Endothelial cell (in vitro differentiated cells): ENCODE results near the gene WHRN. TPM values are rescaled to one million over a fixed set of nuclear protein-coding genes. Genes with fewer than 3 reads are reported as not detected.

Experiments
- DNase-seq: peaks from one replicate; pipeline ENCODE4 v3.0.0; 2021; ENCODE audit warnings: low spot score
- H3K27ac Mint-ChIP-seq: one replicate; pipeline ENCODE4 v1.8.0; 2021; ENCODE audit warnings: mixed read lengths, inconsistent platforms; ENCODE audit not compliant: unreplicated experiment
- H3K27me3 Mint-ChIP-seq: one replicate; pipeline ENCODE4 v1.8.0; 2021; ENCODE audit warnings: mild to moderate bottlenecking, moderate library complexity, mixed read lengths, inconsistent platforms; ENCODE audit not compliant: unreplicated experiment
- H3K36me3 Mint-ChIP-seq: one replicate; pipeline ENCODE4 v1.8.0; 2021; ENCODE audit warnings: mild to moderate bottlenecking, low read depth, mixed read lengths, inconsistent platforms; ENCODE audit not compliant: unreplicated experiment
- H3K4me1 Mint-ChIP-seq: one replicate; pipeline ENCODE4 v1.8.0; 2021; ENCODE audit warnings: mild to moderate bottlenecking, mixed read lengths, inconsistent platforms; ENCODE audit not compliant: unreplicated experiment
- H3K4me3 Mint-ChIP-seq: one replicate; pipeline ENCODE4 v1.8.0; 2021; ENCODE audit warnings: mild to moderate bottlenecking, mixed read lengths, inconsistent platforms; ENCODE audit not compliant: unreplicated experiment
- H3K9me3 Mint-ChIP-seq: one replicate; pipeline ENCODE4 v1.8.0; 2021; ENCODE audit warnings: mixed read lengths, inconsistent platforms; ENCODE audit not compliant: unreplicated experiment
- long read RNA-seq: library from polyadenylated mRNA; unstranded; transcript quantifications from one replicate; pipeline ENCODE4 v2.0.0, GENCODE V29; 2020; ENCODE audit not compliant: unreplicated experiment
- total RNA-seq: library from RNA; stranded (reverse); fragmentation: NEBNext Ultra II Directional; extraction: Animal tissue kit (Norgen Biotek cat#: 25700); gene quantifications from one replicate; pipeline ENCODE4 v1.2.1, GENCODE V29; 2021; ENCODE audit not compliant: unreplicated experiment
- TF ChIP-seq, protein P1 (sequence below): fragments of 200-600 bp; sonication (generic); IDR thresholded peaks from one replicate; pipeline ENCODE4 v1.5.0; 2021; ENCODE audit warnings: antibody characterized with exemption; ENCODE audit not compliant: unreplicated experiment

Gene WHRN
- 4.1 TPM for total RNA-seq
- long read RNA-seq = 0 reads

- no peaks in the 10 kb centered on the region for H3K9me3 Mint-ChIP-seq
- peak; percentile 97 for DNase-seq
- peak within 1 kb of the TSS; percentile 92 for H3K27ac Mint-ChIP-seq
- TF ChIP-seq, protein P1, sequence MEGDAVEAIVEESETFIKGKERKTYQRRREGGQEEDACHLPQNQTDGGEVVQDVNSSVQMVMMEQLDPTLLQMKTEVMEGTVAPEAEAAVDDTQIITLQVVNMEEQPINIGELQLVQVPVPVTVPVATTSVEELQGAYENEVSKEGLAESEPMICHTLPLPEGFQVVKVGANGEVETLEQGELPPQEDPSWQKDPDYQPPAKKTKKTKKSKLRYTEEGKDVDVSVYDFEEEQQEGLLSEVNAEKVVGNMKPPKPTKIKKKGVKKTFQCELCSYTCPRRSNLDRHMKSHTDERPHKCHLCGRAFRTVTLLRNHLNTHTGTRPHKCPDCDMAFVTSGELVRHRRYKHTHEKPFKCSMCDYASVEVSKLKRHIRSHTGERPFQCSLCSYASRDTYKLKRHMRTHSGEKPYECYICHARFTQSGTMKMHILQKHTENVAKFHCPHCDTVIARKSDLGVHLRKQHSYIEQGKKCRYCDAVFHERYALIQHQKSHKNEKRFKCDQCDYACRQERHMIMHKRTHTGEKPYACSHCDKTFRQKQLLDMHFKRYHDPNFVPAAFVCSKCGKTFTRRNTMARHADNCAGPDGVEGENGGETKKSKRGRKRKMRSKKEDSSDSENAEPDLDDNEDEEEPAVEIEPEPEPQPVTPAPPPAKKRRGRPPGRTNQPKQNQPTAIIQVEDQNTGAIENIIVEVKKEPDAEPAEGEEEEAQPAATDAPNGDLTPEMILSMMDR = no peak
- peak within 1 kb of the TSS; percentile 92 for H3K4me3 Mint-ChIP-seq
- H3K4me1 Mint-ChIP-seq = no peaks in the 10 kb centered on the region
- peaks cover 20% of the 10 kb centered on the region for H3K27me3 Mint-ChIP-seq
- peaks cover 5% of the 10 kb centered on the region for H3K36me3 Mint-ChIP-seq
Measured at GRCh38 chr9:114505187-114506081, at the start of gene WHRN. WHRN (minus strand) TSS chr9:114505473; CDS start chr9:114504801, 672 bp downstream.

GRCh38 chr9:114553202-114553601 lies 47.9 kb upstream of the WHRN start:
- TF ChIP-seq, protein P1 = no peak
- no peaks in the 10 kb centered on the region for H3K4me1 Mint-ChIP-seq
- no peaks in the 10 kb centered on the region for H3K9me3 Mint-ChIP-seq
- H3K27me3 Mint-ChIP-seq = peaks cover 3% of the 10 kb centered on the region
- no peak for DNase-seq
- H3K27ac Mint-ChIP-seq = no peak overlapping the region
- no peak overlapping the region for H3K4me3 Mint-ChIP-seq
- H3K36me3 Mint-ChIP-seq = no peaks in the 10 kb centered on the region

DNA sequence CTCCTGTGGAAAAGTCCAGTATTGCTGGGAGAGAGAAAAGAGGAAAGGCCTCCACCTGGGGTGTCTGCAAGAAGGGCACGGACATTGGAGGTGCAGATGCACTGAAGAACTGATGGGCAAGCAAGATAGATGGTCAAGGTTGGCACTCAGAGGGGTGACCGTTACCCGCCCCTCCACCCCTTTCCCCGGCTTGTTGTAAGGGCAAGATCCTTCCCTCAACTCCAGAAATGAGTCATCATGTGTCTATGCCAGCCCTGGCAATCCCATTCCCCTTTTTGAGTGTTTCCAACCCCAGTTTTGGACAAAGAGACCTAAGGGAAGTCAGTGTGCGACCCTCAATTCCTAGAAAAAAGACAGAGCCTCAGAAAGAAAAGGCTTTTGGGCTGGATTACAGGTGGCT lies 47.4 kb upstream of the WHRN start:
- Mint-ChIP-seq H3K27me3 (peaks cover 3% of the 10 kb centered on the region), H3K36me3 (no peaks in the 10 kb centered on the region), H3K27ac (no peak overlapping the region), H3K4me1 (no peaks in the 10 kb centered on the region), H3K9me3 (no peaks in the 10 kb centered on the region), H3K4me3 (no peak overlapping the region)
- no peak for DNase-seq
- TF ChIP-seq, protein P1 = no peak

GRCh38 chr9:114551750-114552685 lies 46.7 kb upstream of the WHRN start:
- H3K4me3 Mint-ChIP-seq = no peak overlapping the region
- H3K27ac Mint-ChIP-seq = no peak overlapping the region
- peaks cover 6% of the 10 kb centered on the region for H3K4me1 Mint-ChIP-seq
- TF ChIP-seq, protein P1 = no peak
- H3K36me3 Mint-ChIP-seq = no peaks in the 10 kb centered on the region
- H3K27me3 Mint-ChIP-seq = peaks cover 3% of the 10 kb centered on the region
- no peak for DNase-seq
- no peaks in the 10 kb centered on the region for H3K9me3 Mint-ChIP-seq
